SH-SY5Y (cell line): Measurements from ENCODE around the gene AK8.

Source experiments
- GATA2 ChIP-seq: IDR thresholded peaks from 2 replicates; pipeline ENCODE4 v1.6.1; 2011; ENCODE audit warnings: mild to moderate bottlenecking, low read depth, low read length
- GATA3 ChIP-seq: IDR thresholded peaks from 2 replicates; pipeline ENCODE4 v1.6.1; 2011; ENCODE audit warnings: low read depth, mild to moderate bottlenecking, low read length, moderate library complexity

- TF ChIP-seq GATA2 (no peak), GATA3 (no peak)
These were observed 49.6 kb upstream of the AK8 start for GRCh38 chr9:132927704-132928103.
